Astrocyte (in vitro differentiated cells and primary cell): ENCODE measurements around the gene JSRP1. TPM values are rescaled to one million over a fixed set of nuclear protein-coding genes. Genes with fewer than 3 reads are reported as not detected.
A peak's percentile ranks its signal among the peaks of the same experiment; 100 is the strongest.

Experiments used
- DNase-seq: peaks from one replicate; pipeline ENCODE4 v3.0.0-alpha.2; 2010; ENCODE audit warnings: low read depth
- FAIRE-seq: peaks from 2 replicates; lab custom pipeline; 2011; peaks lifted over from hg19 to GRCh38; lab: Jason Lieb, UNC
- H2AFZ ChIP-seq: 2 replicates; pipeline ENCODE4 v1.6.0; 2012; ENCODE audit warnings: low read depth, low read length, inconsistent platforms
- H3K27ac ChIP-seq: 2 replicates; pipeline ENCODE4 v1.5.1; 2011; ENCODE audit warnings: low read depth, low read length, inconsistent platforms
- H3K27me3 ChIP-seq: 2 replicates; pipeline ENCODE4 v1.6.0; 2011; ENCODE audit warnings: low read length, inconsistent platforms; ENCODE audit not compliant: insufficient read depth
- H3K36me3 ChIP-seq: 2 replicates; pipeline ENCODE4 v1.5.1; 2011; ENCODE audit warnings: low read length, inconsistent platforms; ENCODE audit not compliant: insufficient read depth
- H3K4me1 ChIP-seq: 2 replicates; pipeline ENCODE4 v1.5.1; 2011; ENCODE audit warnings: low read length, inconsistent platforms; ENCODE audit not compliant: insufficient read depth
- H3K4me2 ChIP-seq: 2 replicates; pipeline ENCODE4 v1.6.0; 2012; ENCODE audit warnings: low read length, inconsistent platforms
- H3K4me3 ChIP-seq: 2 replicates; pipeline ENCODE4 v1.5.1; 2011; ENCODE audit warnings: low read depth, mild to moderate bottlenecking, low read length, inconsistent platforms; ENCODE audit not compliant: insufficient read depth
- H3K79me2 ChIP-seq: 2 replicates; pipeline ENCODE4 v1.6.0; 2012; ENCODE audit warnings: mild to moderate bottlenecking, low read length, inconsistent platforms; ENCODE audit not compliant: insufficient read depth
- H3K9ac ChIP-seq: 2 replicates; pipeline ENCODE4 v1.6.0; 2012; ENCODE audit warnings: mild to moderate bottlenecking, low read length, inconsistent platforms
- H3K9me3 ChIP-seq: 2 replicates; pipeline ENCODE4 v1.5.1; 2012; ENCODE audit warnings: low read depth, mild to moderate bottlenecking, low read length, inconsistent platforms; ENCODE audit not compliant: insufficient read depth
- H4K20me1 ChIP-seq: 2 replicates; pipeline ENCODE4 v1.6.0; 2012; ENCODE audit warnings: low read length, inconsistent platforms; ENCODE audit not compliant: insufficient read depth
- H3K27ac Mint-ChIP-seq: one replicate; pipeline ENCODE4 v1.8.0; 2021; ENCODE audit warnings: mild to moderate bottlenecking, mixed read lengths; ENCODE audit not compliant: unreplicated experiment
- H3K27me3 Mint-ChIP-seq: one replicate; pipeline ENCODE4 v1.8.0; 2021; ENCODE audit warnings: low read depth, mixed read lengths; ENCODE audit not compliant: unreplicated experiment
- H3K36me3 Mint-ChIP-seq: one replicate; pipeline ENCODE4 v1.8.0; 2021; ENCODE audit warnings: low read depth, mixed read lengths; ENCODE audit not compliant: unreplicated experiment
- H3K4me1 Mint-ChIP-seq: one replicate; pipeline ENCODE4 v1.8.0; 2021; ENCODE audit warnings: low read depth, mixed read lengths; ENCODE audit not compliant: unreplicated experiment
- H3K4me3 Mint-ChIP-seq: one replicate; pipeline ENCODE4 v1.8.0; 2021; ENCODE audit warnings: mild to moderate bottlenecking, moderate library complexity, mixed read lengths; ENCODE audit not compliant: unreplicated experiment
- H3K9me3 Mint-ChIP-seq: one replicate; pipeline ENCODE4 v1.8.0; 2021; ENCODE audit warnings: mild to moderate bottlenecking, mixed read lengths; ENCODE audit not compliant: unreplicated experiment
- EZH2 ChIP-seq: IDR thresholded peaks from 2 replicates; pipeline ENCODE4 v1.6.1; 2012; ENCODE audit warnings: mild to moderate bottlenecking, low read length, inconsistent platforms; ENCODE audit not compliant: insufficient read depth
- total RNA-seq: library from RNA; stranded (reverse); gene quantifications from 2 replicates; pipeline ENCODE4 v1.2.1, GENCODE V29; 2021
- TF ChIP-seq, protein P1 (sequence below): IDR thresholded peaks from 2 replicates; pipeline ENCODE4 v1.5.1; 2011; ENCODE audit warnings: low read depth, mild to moderate bottlenecking, inconsistent platforms, low read length, moderate library complexity; ENCODE audit not compliant: insufficient read depth

Gene JSRP1
- total RNA-seq, 1 donor from 2014 or later: 0.36 TPM

DNA sequence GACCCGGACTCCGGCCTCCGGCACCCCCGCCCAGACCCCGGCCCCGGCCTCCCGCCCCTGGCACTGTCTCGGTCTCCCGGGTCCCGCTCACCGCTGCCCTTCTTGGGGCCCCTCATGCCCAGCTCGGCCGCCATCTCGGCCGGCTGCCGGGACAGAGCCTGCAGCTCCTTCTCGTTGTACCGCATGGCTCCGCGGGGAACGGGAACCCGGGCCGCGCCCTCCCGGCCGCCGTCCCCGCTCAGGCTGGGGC is 20.2 kb downstream of the JSRP1 start:
- Histone ChIP-seq H3K4me2 (peak overlapping the region; percentile 93), H3K9ac (peak overlapping the region; percentile 93), H3K36me3 (peaks cover 9% of the 10 kb centered on the region), H2AFZ (no peak overlapping the region), H3K4me1 (peaks cover 63% of the 10 kb centered on the region), H3K27me3 (no peaks in the 10 kb centered on the region), H3K27ac (peak overlapping the region; percentile 89), H3K4me3 (peak overlapping the region; percentile 81), H3K79me2 (peaks cover 89% of the 10 kb centered on the region), H4K20me1 (peaks cover 81% of the 10 kb centered on the region), H3K9me3 (no peaks in the 10 kb centered on the region)
- peaks cover 3% of the 10 kb centered on the region for H3K36me3 Mint-ChIP-seq
- FAIRE-seq: no peak
- no peak for TF ChIP-seq EZH2
- TF ChIP-seq, protein P1, sequence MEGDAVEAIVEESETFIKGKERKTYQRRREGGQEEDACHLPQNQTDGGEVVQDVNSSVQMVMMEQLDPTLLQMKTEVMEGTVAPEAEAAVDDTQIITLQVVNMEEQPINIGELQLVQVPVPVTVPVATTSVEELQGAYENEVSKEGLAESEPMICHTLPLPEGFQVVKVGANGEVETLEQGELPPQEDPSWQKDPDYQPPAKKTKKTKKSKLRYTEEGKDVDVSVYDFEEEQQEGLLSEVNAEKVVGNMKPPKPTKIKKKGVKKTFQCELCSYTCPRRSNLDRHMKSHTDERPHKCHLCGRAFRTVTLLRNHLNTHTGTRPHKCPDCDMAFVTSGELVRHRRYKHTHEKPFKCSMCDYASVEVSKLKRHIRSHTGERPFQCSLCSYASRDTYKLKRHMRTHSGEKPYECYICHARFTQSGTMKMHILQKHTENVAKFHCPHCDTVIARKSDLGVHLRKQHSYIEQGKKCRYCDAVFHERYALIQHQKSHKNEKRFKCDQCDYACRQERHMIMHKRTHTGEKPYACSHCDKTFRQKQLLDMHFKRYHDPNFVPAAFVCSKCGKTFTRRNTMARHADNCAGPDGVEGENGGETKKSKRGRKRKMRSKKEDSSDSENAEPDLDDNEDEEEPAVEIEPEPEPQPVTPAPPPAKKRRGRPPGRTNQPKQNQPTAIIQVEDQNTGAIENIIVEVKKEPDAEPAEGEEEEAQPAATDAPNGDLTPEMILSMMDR: no peak
- H3K4me3 Mint-ChIP-seq: peak overlapping the region; percentile 95
- peaks cover 33% of the 10 kb centered on the region for H3K4me1 Mint-ChIP-seq
- no peaks in the 10 kb centered on the region for H3K9me3 Mint-ChIP-seq
- no peak overlapping the region for H3K27ac Mint-ChIP-seq
- no peak for DNase-seq
- H3K27me3 Mint-ChIP-seq: no peaks in the 10 kb centered on the region

DNA sequence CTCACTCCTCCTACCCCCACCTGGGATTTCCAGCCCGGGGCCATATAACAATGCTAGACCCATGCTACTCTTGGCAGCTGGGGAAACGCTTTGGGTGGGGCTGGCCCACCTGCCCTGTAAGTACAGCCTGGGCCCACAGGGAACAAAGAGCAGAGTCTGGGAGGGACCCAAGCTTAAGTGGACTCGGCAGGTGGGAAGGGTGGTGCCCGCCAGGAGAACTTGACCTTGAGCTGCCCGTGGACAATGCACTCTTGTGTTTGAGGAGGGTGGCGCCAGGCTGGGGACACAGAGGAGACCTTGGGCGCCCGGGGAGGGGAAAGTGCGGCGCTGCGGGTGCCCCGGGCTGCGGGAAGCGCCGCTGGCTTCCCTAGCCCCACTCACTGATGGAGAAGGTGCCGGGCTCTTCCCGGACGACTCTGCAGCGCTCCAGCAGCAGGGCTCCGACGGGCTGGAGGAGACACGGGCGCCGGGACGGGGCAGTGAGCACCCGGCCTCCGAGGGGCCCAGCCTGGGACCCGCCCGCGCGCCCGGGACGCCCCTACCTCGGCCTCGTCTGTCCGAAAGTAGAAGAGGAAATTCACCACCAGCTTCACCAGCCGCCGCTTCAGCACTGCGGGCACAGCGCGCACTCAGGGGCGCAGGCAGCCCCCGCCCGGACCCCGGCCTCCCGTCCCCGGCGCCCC is 20.7 kb downstream of the JSRP1 start:
- H3K4me1 ChIP-seq: peaks cover 58% of the 10 kb centered on the region
- peaks cover 78% of the 10 kb centered on the region for H4K20me1 ChIP-seq
- H3K4me3 ChIP-seq: peak overlapping the region; percentile 81
- Mint-ChIP-seq H3K4me1 (peaks cover 30% of the 10 kb centered on the region), H3K4me3 (peak overlapping the region; percentile 97), H3K27me3 (no peaks in the 10 kb centered on the region), H3K36me3 (peaks cover 3% of the 10 kb centered on the region), H3K9me3 (no peaks in the 10 kb centered on the region), H3K27ac (peak overlapping the region; percentile 80)
- peaks cover 9% of the 10 kb centered on the region for H3K36me3 ChIP-seq
- peak overlapping the region; percentile 93 for H3K9ac ChIP-seq
- no peak overlapping the region for H2AFZ ChIP-seq
- H3K79me2 ChIP-seq: peaks cover 85% of the 10 kb centered on the region
- peak overlapping the region; percentile 93 for H3K4me2 ChIP-seq
- no peak for DNase-seq
- H3K27ac ChIP-seq: peak overlapping the region; percentile 89
- no peaks in the 10 kb centered on the region for H3K27me3 ChIP-seq
- FAIRE-seq: no peak
- TF ChIP-seq, protein P1: no peak
- no peak for TF ChIP-seq EZH2
- no peaks in the 10 kb centered on the region for H3K9me3 ChIP-seq

DNA sequence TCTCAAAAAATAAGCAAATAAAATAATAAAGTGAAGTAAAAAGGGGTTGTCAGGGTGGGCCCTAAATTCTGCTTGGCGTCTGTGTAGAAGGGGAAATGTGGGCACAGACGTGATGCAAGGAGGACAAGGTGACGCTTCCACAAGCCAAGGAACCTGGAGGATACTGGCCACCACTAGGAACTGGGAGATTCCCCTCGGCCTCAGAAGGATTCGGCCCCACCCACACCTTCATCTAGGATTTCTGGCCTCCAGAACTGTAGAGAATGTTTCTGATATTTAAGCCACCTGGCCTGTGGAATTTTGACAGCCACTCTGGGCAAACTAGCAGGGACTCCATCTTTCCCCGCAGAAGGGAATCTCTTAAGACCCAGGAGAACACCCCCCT is 21.2 kb downstream of the JSRP1 start:
- Histone ChIP-seq H3K4me1 (peaks cover 53% of the 10 kb centered on the region), H2AFZ (no peak overlapping the region), H3K9ac (peak overlapping the region; percentile 93), H3K36me3 (peaks cover 12% of the 10 kb centered on the region), H3K4me3 (peak overlapping the region; percentile 81), H3K27me3 (no peaks in the 10 kb centered on the region), H4K20me1 (peaks cover 72% of the 10 kb centered on the region), H3K9me3 (no peaks in the 10 kb centered on the region), H3K27ac (no peak overlapping the region), H3K79me2 (peaks cover 79% of the 10 kb centered on the region), H3K4me2 (peak overlapping the region; percentile 93)
- peaks cover 3% of the 10 kb centered on the region for H3K36me3 Mint-ChIP-seq
- TF ChIP-seq EZH2: no peak
- TF ChIP-seq, protein P1: no peak
- H3K9me3 Mint-ChIP-seq: no peaks in the 10 kb centered on the region
- FAIRE-seq: no peak
- H3K4me3 Mint-ChIP-seq: peak overlapping the region; percentile 97
- H3K27me3 Mint-ChIP-seq: no peaks in the 10 kb centered on the region
- no peak for DNase-seq
- peaks cover 26% of the 10 kb centered on the region for H3K4me1 Mint-ChIP-seq
- H3K27ac Mint-ChIP-seq: peak overlapping the region; percentile 80
